Measurements from ENCODE around the gene TNFSF9. TPM values are rescaled to one million over a fixed set of nuclear protein-coding genes. Genes with fewer than 3 reads are reported as not detected.
A peak's percentile ranks its signal among the peaks of the same experiment; 100 is the strongest.

Gene TNFSF9, protein sequence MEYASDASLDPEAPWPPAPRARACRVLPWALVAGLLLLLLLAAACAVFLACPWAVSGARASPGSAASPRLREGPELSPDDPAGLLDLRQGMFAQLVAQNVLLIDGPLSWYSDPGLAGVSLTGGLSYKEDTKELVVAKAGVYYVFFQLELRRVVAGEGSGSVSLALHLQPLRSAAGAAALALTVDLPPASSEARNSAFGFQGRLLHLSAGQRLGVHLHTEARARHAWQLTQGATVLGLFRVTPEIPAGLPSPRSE
- total RNA-seq: 1 to 10 TPM in 1 of 2 donors, under 1 TPM in 1; 0.79 to 4.0 TPM

DNA sequence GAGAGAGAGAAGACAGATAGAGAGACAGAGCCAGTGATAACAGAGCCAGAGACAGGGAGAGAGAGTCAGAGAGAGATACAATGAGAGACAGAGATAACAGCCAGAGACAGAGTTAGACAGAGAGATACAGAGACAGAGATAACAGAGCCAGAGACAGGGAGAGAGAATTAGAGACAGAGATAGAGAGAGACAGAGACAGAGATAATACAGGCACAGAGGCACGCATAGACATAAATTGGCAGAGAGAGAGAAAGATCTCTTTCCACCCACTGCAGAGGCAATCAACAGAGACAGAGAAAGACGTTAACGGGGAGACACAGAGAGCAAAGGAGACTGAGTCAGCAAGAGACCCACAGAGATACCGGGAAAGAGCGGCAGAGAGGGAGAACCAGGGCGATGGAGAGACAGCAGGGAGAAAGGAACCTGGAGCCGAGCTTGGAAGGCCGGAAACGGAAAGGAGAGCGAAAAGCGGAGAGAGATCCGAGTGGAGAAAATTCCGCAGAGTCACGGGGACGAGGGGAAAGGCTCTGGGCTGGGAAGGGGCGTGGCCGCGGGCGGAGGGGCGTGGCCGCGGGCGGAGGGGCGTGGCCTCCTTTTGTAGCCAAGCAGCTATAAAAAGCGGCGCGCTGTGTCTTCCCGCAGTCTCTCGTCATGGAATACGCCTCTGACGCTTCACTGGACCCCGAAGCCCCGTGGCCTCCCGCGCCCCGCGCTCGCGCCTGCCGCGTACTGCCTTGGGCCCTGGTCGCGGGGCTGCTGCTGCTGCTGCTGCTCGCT is at the start of gene TNFSF9:
Gene TNFSF9, plus strand, starts transcription at position 641 of the 777 bp plus-strand sequence. Its CDS starts 11 bp downstream, at position 652.
- intact Hi-C loops (cut with DNase I): no loop called here
- peak within 1 kb of the TSS; percentile 15 for H3K27ac ChIP-seq
- no peak for TF ChIP-seq CTCF (IDR thresholded peaks at IDR 0.05)

GRCh38 chr19:6481541-6482342 is 49.1 kb upstream of the TNFSF9 start, which contains the start of gene DENND1C:
TSS of gene DENND1C (minus strand) at chr19:6481787. CDS start at chr19:6481695, 92 bp downstream.
- intact Hi-C loops (cut with DNase I): no loop called here
- H3K27me3 ChIP-seq: no peaks in the 10 kb centered on the region
- no peaks in the 10 kb centered on the region for H3K36me3 ChIP-seq
- H3K9me3 ChIP-seq: no peaks in the 10 kb centered on the region
- peak within 1 kb of the TSS; percentile 24 for H3K27ac ChIP-seq
- no peaks in the 10 kb centered on the region for H3K4me1 ChIP-seq
- peak; percentile 13 for TF ChIP-seq CTCF (IDR thresholded peaks at IDR 0.05)
- peak within 1 kb of the TSS; percentile 38 to 65 for H3K9ac ChIP-seq (ENCODE audit: low read depth in 2 of 2, low read length in 2 of 2)
- H3K4me3 ChIP-seq: peak within 1 kb of the TSS; percentile 27
- no peak for DNase-seq

More for the DNA sequence above, at the start of gene TNFSF9:
- Histone ChIP-seq H3K4me3 (peak within 1 kb of the TSS; percentile 47), H3K27me3 (peaks cover 5% of the 10 kb centered on the region), H3K4me1 (no peaks in the 10 kb centered on the region), H3K9ac (ENCODE audit: low read depth in 2 of 2, low read length in 2 of 2) (peak within 1 kb of the TSS; percentile 81 to 83), H3K36me3 (no peaks in the 10 kb centered on the region), H3K9me3 (no peaks in the 10 kb centered on the region)
- DNase-seq: peak; percentile 96

- no peak overlapping the region for H3K9ac ChIP-seq (ENCODE audit: low read depth in 2 of 2, low read length in 2 of 2)
- H3K9me3 ChIP-seq: no peaks in the 10 kb centered on the region
- DNase-seq: no peak
- no peaks in the 10 kb centered on the region for H3K36me3 ChIP-seq
- no peak for TF ChIP-seq CTCF (IDR thresholded peaks at IDR 0.05)
- intact Hi-C loops (cut with DNase I): no loop called here
- no peaks in the 10 kb centered on the region for H3K27me3 ChIP-seq
- peak overlapping the region; percentile 27 for H3K4me3 ChIP-seq
- no peaks in the 10 kb centered on the region for H3K4me1 ChIP-seq
- H3K27ac ChIP-seq: no peak overlapping the region
Measured at GRCh38 chr19:6482343-6482686, 48.5 kb upstream of the TNFSF9 start.

- Histone ChIP-seq H3K27me3 (no peaks in the 10 kb centered on the region), H3K27ac (no peak overlapping the region), H3K4me1 (no peaks in the 10 kb centered on the region), H3K4me3 (no peak overlapping the region), H3K9ac (ENCODE audit: low read depth in 2 of 2, low read length in 2 of 2) (no peak overlapping the region), H3K9me3 (no peaks in the 10 kb centered on the region), H3K36me3 (no peaks in the 10 kb centered on the region)
- intact Hi-C loops (cut with DNase I): no loop called here
- TF ChIP-seq CTCF (IDR thresholded peaks at IDR 0.05): no peak
- no peak for DNase-seq
Measured at GRCh38 chr19:6483235-6483634, 47.6 kb upstream of the TNFSF9 start.

GRCh38 chr19:6484230-6484629 is 46.6 kb upstream of the TNFSF9 start:
- Histone ChIP-seq H3K27ac (no peak overlapping the region), H3K9me3 (no peaks in the 10 kb centered on the region), H3K27me3 (no peaks in the 10 kb centered on the region), H3K4me1 (no peaks in the 10 kb centered on the region), H3K36me3 (no peaks in the 10 kb centered on the region), H3K9ac (ENCODE audit: low read depth in 2 of 2, low read length in 2 of 2) (no peak overlapping the region), H3K4me3 (no peak overlapping the region)
- intact Hi-C loops (cut with DNase I): no loop called here
- no peak for TF ChIP-seq CTCF (IDR thresholded peaks at IDR 0.05)
- no peak for DNase-seq

All from colonic mucosa (tissue), 4 donors.